Smooth muscle cell of the pulmonary artery (primary cell): ENCODE measurements around the gene ZKSCAN5. TPM values are rescaled to one million over a fixed set of nuclear protein-coding genes. Genes with fewer than 3 reads are reported as not detected.

Experiments
- total RNA-seq: library from RNA; depleted of rRNA; stranded (reverse); fragments of >200 nt; gene quantifications from 2 replicates; pipeline ENCODE4 v1.2.3, GENCODE V29; 2014

The ZKSCAN5 gene
- 8.1 and 10.5 TPM in 2 replicates for total RNA-seq

DNA sequence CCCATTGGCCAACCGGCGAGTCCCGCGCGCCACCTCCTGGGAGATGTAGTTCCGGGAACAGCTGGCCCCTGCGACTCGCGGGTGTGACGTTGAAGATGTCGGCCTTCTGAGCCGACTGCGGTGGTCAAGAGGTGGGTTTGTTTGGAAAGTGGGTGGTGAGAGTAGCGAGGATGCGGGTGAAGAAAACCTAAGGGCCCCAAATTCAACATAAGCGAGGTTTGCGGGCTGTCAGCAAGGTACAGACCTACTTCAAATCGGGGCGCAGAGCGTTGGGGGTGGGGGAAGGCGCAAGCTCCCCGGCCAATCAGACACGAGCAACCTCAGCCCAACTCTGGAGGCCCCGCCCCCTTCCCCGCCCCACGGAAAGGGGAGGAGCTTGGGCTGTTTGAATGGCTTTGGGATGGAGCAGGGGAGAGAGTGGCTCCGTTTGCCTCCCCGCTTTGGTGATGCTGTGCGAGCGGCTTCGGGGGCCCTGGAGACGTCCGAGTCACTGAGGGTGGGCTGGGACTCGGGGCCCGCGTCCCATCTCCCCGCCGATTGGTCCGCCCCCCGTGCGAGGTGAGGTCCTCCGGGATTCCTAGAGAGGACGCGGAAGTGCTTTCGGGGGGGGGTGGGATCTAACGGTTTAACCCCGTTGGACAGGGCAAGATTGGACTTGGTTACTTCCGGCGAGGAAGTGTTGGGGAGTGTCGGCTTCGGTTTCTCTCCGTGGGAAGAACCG, at the start of gene ZKSCAN5:
Gene ZKSCAN5 (plus strand): TSS at position 60 of the 721 bp plus-strand sequence. CDS start 1,383 bp downstream, outside the sequence.

DNA sequence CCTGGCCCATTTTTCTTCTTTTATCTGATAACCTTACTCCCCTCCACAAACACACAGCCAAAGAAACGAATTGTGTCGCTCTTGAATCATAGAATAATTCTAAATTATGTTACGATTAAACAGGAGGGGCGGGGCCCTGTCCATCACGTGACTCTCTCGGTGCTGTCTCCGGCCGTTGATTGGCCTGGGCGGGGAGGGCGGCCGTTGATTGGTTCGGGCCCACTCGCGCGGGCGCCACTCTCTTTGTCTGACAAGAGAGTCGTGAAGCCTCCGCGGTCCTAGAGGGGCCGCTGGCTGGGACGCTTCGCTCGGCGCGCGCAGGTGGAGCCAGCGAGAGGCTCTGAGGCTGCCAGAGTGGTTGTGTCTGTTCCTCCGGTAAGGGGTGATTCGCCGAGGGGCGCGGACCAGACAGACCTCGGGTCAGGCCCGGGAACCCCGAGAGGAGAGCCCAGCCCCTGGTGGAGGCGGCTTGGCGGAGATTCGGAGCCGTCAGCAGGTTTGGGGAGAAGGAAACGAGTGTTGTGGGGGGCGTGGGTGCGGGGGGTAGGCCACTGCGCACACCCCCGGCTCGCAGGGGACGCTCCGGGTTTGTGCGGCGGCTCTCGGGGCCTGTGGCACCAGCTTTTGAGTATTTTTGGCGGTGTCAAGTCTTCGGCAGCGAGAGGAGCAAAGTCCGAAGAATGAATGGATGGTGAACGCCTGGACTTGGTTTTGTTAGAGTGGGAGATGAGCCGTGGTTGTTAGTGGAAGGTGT, 31.7 kb upstream of the ZKSCAN5 start, which contains the start of gene ZNF789:
Gene ZNF789 (plus strand): TSS at position 330 of the 754 bp plus-strand sequence. CDS start 3,567 bp downstream, outside the sequence.

DNA sequence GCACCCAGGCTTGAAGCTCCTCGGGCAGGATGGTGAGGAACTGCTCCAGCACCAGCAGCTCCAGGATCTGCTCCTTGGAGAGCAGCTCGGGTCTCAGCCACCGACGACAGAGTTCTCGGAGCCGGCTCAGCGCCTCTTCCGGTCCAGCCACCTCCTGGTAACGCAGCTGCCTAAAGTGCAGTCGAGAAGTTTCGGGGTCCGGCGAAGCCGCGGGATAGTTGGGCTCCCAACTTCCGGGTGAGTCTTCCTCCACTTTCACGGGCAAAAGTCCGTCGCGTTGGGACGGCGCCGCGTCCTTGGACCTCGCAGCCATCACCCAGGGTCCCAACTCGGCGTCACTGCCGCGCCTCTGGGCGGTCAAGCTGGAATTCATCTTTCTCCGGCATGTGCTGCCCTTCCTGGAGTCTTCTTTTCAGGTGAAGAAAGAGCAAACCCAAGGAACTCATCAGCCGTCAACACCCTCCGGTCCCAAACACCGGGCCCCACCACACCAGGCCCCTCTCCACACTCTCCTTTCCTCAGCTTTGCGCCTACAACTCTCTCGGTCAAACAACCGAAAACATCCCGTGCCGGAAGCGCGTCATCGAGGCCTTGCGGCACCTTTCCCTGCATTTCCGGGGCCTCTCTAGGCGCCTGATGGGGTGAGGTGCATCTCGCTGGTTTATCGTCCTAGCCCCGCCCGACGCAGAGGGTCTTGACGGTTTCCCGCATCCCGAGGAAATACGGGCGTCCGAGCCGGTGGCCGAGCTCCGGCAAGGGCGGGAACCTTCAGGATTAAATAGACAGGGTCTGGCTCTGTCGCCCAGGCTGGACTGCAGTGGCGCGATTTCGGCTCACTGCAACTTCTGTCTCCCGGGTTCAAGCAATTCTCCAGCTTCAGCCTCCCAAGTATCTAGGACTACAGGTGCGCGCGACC, 4.5 kb upstream of the ZKSCAN5 start, which contains the start of gene ZNF394:
Gene ZNF394 (minus strand): TSS at position 561 of the 916 bp plus-strand sequence. CDS start 188 bp downstream, at position 373.

DNA sequence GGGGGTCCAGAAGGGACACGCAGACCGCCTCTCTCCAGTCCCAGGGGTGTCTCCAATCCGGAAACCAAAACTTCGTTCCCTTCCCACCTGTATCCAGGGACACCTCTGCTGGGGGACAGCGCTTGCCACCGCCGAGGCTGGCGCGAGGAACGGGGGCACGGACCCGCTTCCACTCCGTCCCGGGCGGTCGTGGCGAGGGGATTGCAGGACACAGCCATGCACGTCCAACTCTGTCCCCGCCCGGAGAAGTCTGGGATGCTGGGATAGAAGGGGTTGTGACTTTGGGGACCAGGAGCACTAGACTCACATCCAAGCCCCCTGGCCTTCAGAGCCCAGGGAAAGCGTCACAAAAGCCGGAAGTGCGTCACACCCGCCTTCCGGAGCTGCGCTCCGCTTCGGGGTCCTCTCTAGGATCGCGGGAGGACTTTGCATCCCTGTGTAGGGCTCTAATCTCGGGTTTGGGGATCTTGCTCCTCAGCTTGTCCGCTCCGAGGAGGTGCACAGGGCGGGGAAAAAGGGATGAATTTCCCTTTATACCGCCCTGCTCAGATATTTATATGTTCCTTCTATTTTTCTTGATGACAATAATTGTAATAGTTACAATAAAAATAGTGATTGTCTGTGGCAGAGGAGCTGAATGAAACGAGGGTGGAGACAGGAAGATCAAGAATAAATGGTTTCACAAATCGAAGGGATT, 47.5 kb downstream of the ZKSCAN5 start, which contains the start of gene FAM200A:
Gene FAM200A (minus strand): TSS at position 348 of the 697 bp plus-strand sequence. CDS start 3,707 bp downstream, outside the sequence.

DNA sequence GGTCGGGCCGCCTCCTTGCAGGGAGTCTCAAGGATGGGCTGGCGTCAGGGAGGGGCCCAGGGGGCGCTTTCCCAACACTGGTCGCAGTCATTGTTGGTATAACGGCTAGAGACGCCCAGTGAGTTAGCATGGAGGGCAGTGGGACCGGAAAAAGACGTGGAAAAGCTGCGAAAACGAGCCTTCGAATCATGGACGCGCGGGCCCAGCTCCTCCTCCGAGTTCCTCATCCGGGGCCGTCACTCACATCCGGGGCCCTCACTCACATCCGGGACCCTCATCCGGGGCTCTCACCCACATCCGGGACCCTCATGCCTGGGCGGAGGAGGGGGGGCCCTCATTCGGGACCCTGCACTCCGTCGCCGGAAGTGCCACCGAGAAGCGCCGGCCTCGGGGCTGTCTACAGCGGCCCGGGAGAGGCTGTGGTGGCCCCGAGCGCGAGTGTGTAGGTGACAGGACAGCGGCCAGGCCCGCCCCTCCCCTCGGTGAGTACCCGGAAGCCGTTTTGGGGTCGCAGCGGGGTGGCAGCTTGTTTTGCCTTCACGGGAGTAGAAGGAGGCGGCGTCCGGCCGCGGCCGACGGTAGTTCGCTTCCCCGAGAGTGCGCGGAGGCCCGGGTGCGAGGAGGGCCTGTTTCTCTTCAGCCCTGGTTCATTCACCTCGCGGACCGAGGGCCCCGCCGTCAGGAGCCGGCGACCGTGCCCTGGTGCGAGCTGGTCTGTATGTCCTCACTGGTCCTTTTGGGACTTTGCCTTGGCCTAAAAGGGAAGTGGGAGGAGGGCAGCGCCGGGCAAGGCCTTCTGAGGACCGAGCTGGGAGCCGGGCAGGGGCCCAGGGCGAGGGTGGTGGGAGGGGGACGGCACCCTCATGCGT, 54.1 kb downstream of the ZKSCAN5 start, which contains the start of gene ZNF655:
Gene ZNF655 (plus strand): TSS at position 337 of the 869 bp plus-strand sequence. CDS start 1,918 bp downstream, outside the sequence.

Other genes starting within 250 kb of the ZKSCAN5 start
- gene MYH16, start 231.8 kb upstream of the ZKSCAN5 start, total RNA-seq: not detected in 2 replicates
- gene ARPC1A, start 178.8 kb upstream of the ZKSCAN5 start, total RNA-seq: 198 and 257 TPM in 2 replicates
- gene ARPC1B, start 129.9 kb upstream of the ZKSCAN5 start, total RNA-seq: 359 and 812 TPM in 2 replicates
- 22.6 and 26.3 TPM in 2 replicates for gene PDAP1, start 96.1 kb upstream of the ZKSCAN5 start, total RNA-seq
- 61.6 and 70.4 TPM in 2 replicates for gene BUD31, start 95.7 kb upstream of the ZKSCAN5 start, total RNA-seq
- gene PTCD1, start 65.9 kb upstream of the ZKSCAN5 start, total RNA-seq: 6.8 and 7.8 TPM in 2 replicates
- gene CPSF4, start 65.7 kb upstream of the ZKSCAN5 start, total RNA-seq: 24.5 and 31.0 TPM in 2 replicates
- gene ATP5MF, start 38.5 kb upstream of the ZKSCAN5 start, total RNA-seq: 122 and 167 TPM in 2 replicates
- gene ZNF789, start 31.8 kb upstream of the ZKSCAN5 start, total RNA-seq: 3.6 and 4.2 TPM in 2 replicates
- 15.5 and 19.4 TPM in 2 replicates for gene ZNF394, start 4.4 kb upstream of the ZKSCAN5 start, total RNA-seq
- 5.5 and 7.3 TPM in 2 replicates for gene FAM200A, start 47.5 kb downstream of the ZKSCAN5 start, total RNA-seq
- 52.6 and 62.3 TPM in 2 replicates for gene ZNF655, start 54.0 kb downstream of the ZKSCAN5 start, total RNA-seq
- 0.52 and 1.1 TPM in 2 replicates for gene TMEM225B, start 93.6 kb downstream of the ZKSCAN5 start, total RNA-seq
- 11.8 and 12.9 TPM in 2 replicates for gene ZSCAN25, start 112.3 kb downstream of the ZKSCAN5 start, total RNA-seq
- gene CYP3A5, start 175.3 kb downstream of the ZKSCAN5 start, total RNA-seq: not detected in 2 replicates
- not detected in 2 replicates for gene CYP3A7, start 230.5 kb downstream of the ZKSCAN5 start, total RNA-seq